Esophagus mucosa (tissue), 1 donor: ENCODE results near the gene GP9. TPM values are rescaled to one million over a fixed set of nuclear protein-coding genes. Genes with fewer than 3 reads are reported as not detected.

Experiments
- total RNA-seq: library from RNA; stranded (reverse); gene quantifications from one replicate; pipeline ENCODE4 v1.2.4, GENCODE V29; 2023
- donor health status: DM: yes; HTN: yes; CAD: no.

The GP9 gene
- total RNA-seq, 1 donor from 2014 or later: not detected

Other genes with a start within 250 kb of the GP9 start
- gene ACAD9, start 181.2 kb upstream of the GP9 start, total RNA-seq: 34.7 TPM
- 0.80 TPM for gene CFAP92, start 66.7 kb upstream of the GP9 start, total RNA-seq
- 0.20 TPM for gene EFCC1, start 59.5 kb upstream of the GP9 start, total RNA-seq
- 7.8 TPM for gene RAB43, start 61.0 kb downstream of the GP9 start, total RNA-seq
- gene ISY1, start 100.3 kb downstream of the GP9 start, total RNA-seq: 24.9 TPM
- gene CNBP, start 123.1 kb downstream of the GP9 start, total RNA-seq: 236 TPM
- gene COPG1, start 188.8 kb downstream of the GP9 start, total RNA-seq: 87.8 TPM
- 37.2 TPM for gene HMCES, start 218.1 kb downstream of the GP9 start, total RNA-seq